ENCODE results near the gene RPS17. TPM values are rescaled to one million over a fixed set of nuclear protein-coding genes. Genes with fewer than 3 reads are reported as not detected.

Gene RPS17
- total and polyA plus RNA-seq, 8 donors: 1,218 to 2,546 (median 2,305) TPM

DNA sequence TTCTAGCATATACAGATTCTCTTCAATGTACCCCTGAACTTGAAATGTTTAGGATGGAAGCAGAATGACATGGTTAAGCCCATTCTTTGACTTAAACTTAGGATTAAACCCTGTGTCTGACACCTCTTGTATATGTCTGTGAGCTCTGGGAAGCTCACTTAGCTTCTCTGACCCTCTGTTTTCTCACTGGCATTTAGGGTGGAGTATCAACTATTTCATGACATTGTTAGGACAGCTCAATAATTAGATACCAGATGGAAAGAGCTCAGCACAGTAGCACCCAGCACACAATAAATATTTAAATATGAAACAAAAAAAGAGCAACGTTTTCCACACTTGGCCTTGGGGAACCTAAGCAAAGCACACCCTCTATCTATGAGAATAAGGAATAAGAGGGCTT, 18.2 kb upstream of the RPS17 start:
- no peaks in the 10 kb centered on the region for H3K4me1 ChIP-seq

GRCh38 chr15:82556315-82557035, 16.2 kb upstream of the RPS17 start:
- ATAC-seq (no peak), DNase-seq (no peak)
- no peaks in the 10 kb centered on the region for H3K27me3 ChIP-seq
- no peak for TF ChIP-seq CTCF (IDR thresholded peaks at IDR 0.05)
- no peaks in the 10 kb centered on the region for H3K4me1 ChIP-seq
- H3K36me3 ChIP-seq: no peaks in the 10 kb centered on the region
- no peak overlapping the region for H3K27ac ChIP-seq
- H3K9me3 ChIP-seq: no peaks in the 10 kb centered on the region
- intact Hi-C loops (cut with DNase I): no loop called here
- H3K4me3 ChIP-seq: no peak overlapping the region

More for the DNA sequence above, 18.2 kb upstream of the RPS17 start:
- intact Hi-C loops (cut with DNase I): no loop called here
- TF ChIP-seq CTCF (IDR thresholded peaks at IDR 0.05): no peak
- DNase-seq (no peak), ATAC-seq (no peak)
- H3K36me3 ChIP-seq: no peaks in the 10 kb centered on the region
- H3K9me3 ChIP-seq: no peaks in the 10 kb centered on the region
- H3K27ac ChIP-seq: no peak overlapping the region
- no peak overlapping the region for H3K4me3 ChIP-seq
- H3K27me3 ChIP-seq: no peaks in the 10 kb centered on the region

- ATAC-seq (no peak), DNase-seq (no peak)
- no peak overlapping the region for H3K4me3 ChIP-seq
- no peak overlapping the region for H3K27ac ChIP-seq
- intact Hi-C loops (cut with DNase I): no loop called here
- no peaks in the 10 kb centered on the region for H3K4me1 ChIP-seq
- no peak for TF ChIP-seq CTCF (IDR thresholded peaks at IDR 0.05)
- H3K36me3 ChIP-seq: no peaks in the 10 kb centered on the region
- no peaks in the 10 kb centered on the region for H3K9me3 ChIP-seq
- no peaks in the 10 kb centered on the region for H3K27me3 ChIP-seq
Observed at GRCh38 chr15:82554849-82555248, 14.6 kb upstream of the RPS17 start.

DNA sequence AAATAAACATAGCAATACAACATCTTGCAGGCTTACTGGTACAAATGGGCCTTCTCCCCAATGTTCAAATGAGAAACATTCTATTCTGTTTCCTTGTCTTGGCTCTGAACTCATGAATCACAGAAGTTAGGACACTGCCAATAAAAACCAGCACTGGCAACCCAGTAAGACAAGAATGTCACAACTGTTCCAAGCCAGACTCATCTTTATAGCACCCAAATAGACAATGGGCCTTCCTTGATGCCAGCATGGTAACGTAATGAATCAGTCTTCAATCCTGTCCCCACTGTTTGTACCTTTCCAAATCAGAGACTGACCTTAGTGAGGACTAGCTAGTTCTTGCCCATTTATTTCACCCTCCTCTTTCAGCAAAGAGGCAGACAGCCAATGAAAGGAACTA, 14.1 kb upstream of the RPS17 start:
- Histone ChIP-seq H3K27ac (no peak overlapping the region), H3K9me3 (no peaks in the 10 kb centered on the region), H3K27me3 (no peaks in the 10 kb centered on the region), H3K36me3 (no peaks in the 10 kb centered on the region), H3K4me3 (no peak overlapping the region), H3K4me1 (no peaks in the 10 kb centered on the region)
- DNase-seq (no peak), ATAC-seq (no peak)
- intact Hi-C loops (cut with DNase I): no loop called here
- no peak for TF ChIP-seq CTCF (IDR thresholded peaks at IDR 0.05)

DNA sequence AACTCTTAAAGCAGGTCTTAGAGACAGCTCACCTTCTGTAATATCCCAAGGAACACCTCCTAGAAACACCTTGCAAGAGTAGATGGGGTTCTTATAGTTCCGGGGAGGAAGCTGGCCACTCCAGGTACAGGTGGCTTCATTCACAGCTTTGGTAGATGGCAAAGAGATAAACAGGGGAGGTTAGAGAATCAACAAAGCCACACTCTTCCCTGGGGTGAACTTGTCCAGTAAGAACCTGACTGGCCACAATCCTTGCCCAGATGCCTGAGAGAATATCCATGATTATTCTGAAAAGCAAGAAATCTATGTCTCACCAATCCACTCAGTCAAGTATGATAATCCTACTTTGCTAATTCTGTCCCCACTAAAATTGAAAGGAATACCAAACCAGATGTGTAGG, 13.6 kb upstream of the RPS17 start:
- Histone ChIP-seq H3K4me1 (no peaks in the 10 kb centered on the region), H3K27me3 (no peaks in the 10 kb centered on the region)
- ATAC-seq: no peak

More for the DNA sequence above, 13.6 kb upstream of the RPS17 start:
- H3K27ac ChIP-seq: no peak overlapping the region
- H3K9me3 ChIP-seq: no peaks in the 10 kb centered on the region
- no peak for TF ChIP-seq CTCF (IDR thresholded peaks at IDR 0.05)
- H3K4me3 ChIP-seq: no peak overlapping the region
- intact Hi-C loops (cut with DNase I): no loop called here
- H3K36me3 ChIP-seq: no peaks in the 10 kb centered on the region
- no peak for DNase-seq
